WTC11 (cell line): ENCODE results near the gene USH2A. TPM values are rescaled to one million over a fixed set of nuclear protein-coding genes. Genes with fewer than 3 reads are reported as not detected.

ENCODE experiments used
- ATAC-seq: fragments of 200-7000 bp; cut with Tn5 transposase; 2 replicates; pipeline ENCODE4 v1.10.0; 2021; ENCODE audit warnings: mild to moderate bottlenecking, moderate library complexity
- CTCF ChIA-PET: fragments of 300-600 bp; sonication (Branson Sonifier 250); formaldehyde crosslinking; loops from one replicate; lab custom pipeline; 2021; ENCODE audit warnings: antibody characterized with exemption; lab: Charles Lee
- POLR2A ChIA-PET: fragments of 350-600 bp; sonication (Branson Sonifier 250); formaldehyde crosslinking; loops from one replicate; lab custom pipeline; 2021; ENCODE audit warnings: antibody characterized with exemption; lab: Charles Lee
- DNase-seq: peaks from one replicate; pipeline ENCODE4 v3.0.0; 2021; ENCODE audit warnings: low spot score
- H3K27ac Mint-ChIP-seq: 2 replicates; pipeline ENCODE4 v1.8.0; 2021; ENCODE audit warnings: mixed read lengths
- H3K27me3 Mint-ChIP-seq: 2 replicates; pipeline ENCODE4 v1.8.0; 2021; ENCODE audit warnings: low read depth, mild to moderate bottlenecking, moderate library complexity, mixed read lengths
- H3K36me3 Mint-ChIP-seq: 2 replicates; pipeline ENCODE4 v1.8.0; 2021; ENCODE audit warnings: mixed read lengths
- H3K4me1 Mint-ChIP-seq: 2 replicates; pipeline ENCODE4 v1.8.0; 2022; ENCODE audit warnings: mixed read lengths
- H3K4me3 Mint-ChIP-seq: 2 replicates; pipeline ENCODE4 v1.8.0; 2021; ENCODE audit warnings: mild to moderate bottlenecking, moderate library complexity, mixed read lengths
- H3K9me3 Mint-ChIP-seq: 2 replicates; pipeline ENCODE4 v1.8.0; 2021; ENCODE audit warnings: mixed read lengths
- AFF4 ChIP-seq: sonication (generic); formaldehyde crosslinking; IDR thresholded peaks from 2 replicates; pipeline ENCODE4 v1.8.1; 2023; ENCODE audit warnings: mild to moderate bottlenecking, missing genetic modification reagents, borderline replicate concordance
- ATF1 ChIP-seq: sonication (generic); formaldehyde crosslinking; IDR thresholded peaks from 2 replicates; pipeline ENCODE4 v1.8.1; 2023; ENCODE audit warnings: mild to moderate bottlenecking, moderate library complexity, missing genetic modification reagents
- ERG ChIP-seq: fragments of 250-450 bp; sonication (Bioruptor Pico); IDR thresholded peaks from 2 replicates; pipeline ENCODE4 v1.8.0; 2021; ENCODE audit warnings: mild to moderate bottlenecking
- ESRRA ChIP-seq: sonication (generic); formaldehyde crosslinking; IDR thresholded peaks from 2 replicates; pipeline ENCODE4 v1.8.1; 2022; ENCODE audit warnings: mild to moderate bottlenecking, missing genetic modification reagents, borderline replicate concordance
- FOXP4 ChIP-seq: sonication (generic); formaldehyde crosslinking; IDR thresholded peaks from 2 replicates; pipeline ENCODE4 v1.8.0; 2022; ENCODE audit warnings: mild to moderate bottlenecking, missing genetic modification reagents
- GTF2I ChIP-seq: fragments of 250-450 bp; sonication (Bioruptor Pico); conservative IDR thresholded peaks from 2 replicates; pipeline ENCODE4 v1.4.0; 2021; ENCODE audit warnings: mild to moderate bottlenecking
- JAZF1 ChIP-seq: fragments of 250-450 bp; sonication (Bioruptor Pico); IDR thresholded peaks from 2 replicates; pipeline ENCODE4 v1.9.0; 2021; ENCODE audit warnings: moderate library complexity, mild to moderate bottlenecking, inconsistent platforms
- JUN ChIP-seq: sonication (generic); formaldehyde crosslinking; IDR thresholded peaks from 2 replicates; pipeline ENCODE4 v1.8.0; 2023; ENCODE audit warnings: mild to moderate bottlenecking, missing genetic modification reagents
- KAT7 ChIP-seq: sonication (generic); formaldehyde crosslinking; IDR thresholded peaks from 2 replicates; pipeline ENCODE4 v1.8.1; 2023; ENCODE audit warnings: missing genetic modification reagents, mild to moderate bottlenecking, borderline replicate concordance
- MYBL2 ChIP-seq: sonication (generic); formaldehyde crosslinking; IDR thresholded peaks from 2 replicates; pipeline ENCODE4 v1.8.1; 2023; ENCODE audit warnings: mild to moderate bottlenecking, moderate library complexity, missing genetic modification reagents
- NR3C1 ChIP-seq: sonication (generic); formaldehyde crosslinking; conservative IDR thresholded peaks from 2 replicates; pipeline ENCODE4 v1.8.1; 2023; ENCODE audit warnings: low read depth, mild to moderate bottlenecking, missing genetic modification reagents
- PREB ChIP-seq: sonication (generic); formaldehyde crosslinking; IDR thresholded peaks from 2 replicates; pipeline ENCODE4 v1.8.1; 2022; ENCODE audit warnings: mild to moderate bottlenecking, missing genetic modification reagents, moderate library complexity, borderline replicate concordance
- SMAD3 ChIP-seq: sonication (generic); formaldehyde crosslinking; IDR thresholded peaks from 2 replicates; pipeline ENCODE4 v1.8.0; 2022; ENCODE audit warnings: missing genetic modification reagents, mild to moderate bottlenecking, borderline replicate concordance
- TCF7 ChIP-seq: sonication (generic); formaldehyde crosslinking; IDR thresholded peaks from 2 replicates; pipeline ENCODE4 v1.8.0; 2022; ENCODE audit warnings: mild to moderate bottlenecking, low read depth, missing genetic modification reagents, moderate library complexity
- USF1 ChIP-seq: sonication (generic); formaldehyde crosslinking; IDR thresholded peaks from 2 replicates; pipeline ENCODE4 v1.8.0; 2022; ENCODE audit warnings: mild to moderate bottlenecking, missing genetic modification reagents
- ZBTB21 ChIP-seq: sonication (generic); formaldehyde crosslinking; IDR thresholded peaks from 2 replicates; pipeline ENCODE4 v1.8.1; 2023; ENCODE audit warnings: mild to moderate bottlenecking, missing genetic modification reagents, borderline replicate concordance
- ZNF396 ChIP-seq: fragments of 250-450 bp; sonication (Bioruptor Pico); IDR thresholded peaks from 2 replicates; pipeline ENCODE4 v1.8.0; 2021; ENCODE audit warnings: mild to moderate bottlenecking, moderate library complexity, borderline replicate concordance
- ZNF416 ChIP-seq: fragments of 250-450 bp; sonication (Bioruptor Pico); IDR thresholded peaks from 2 replicates; pipeline ENCODE4 v1.9.0; 2021; ENCODE audit warnings: mild to moderate bottlenecking, inconsistent platforms
- ZSCAN18 ChIP-seq: fragments of 250-450 bp; sonication (Bioruptor Pico); IDR thresholded peaks from 2 replicates; pipeline ENCODE4 v2.1.2; 2022; ENCODE audit warnings: mild to moderate bottlenecking, moderate library complexity
- total RNA-seq: library from RNA; stranded (reverse); gene quantifications from 3 replicates; pipeline ENCODE4 v1.2.3, GENCODE V29; 2021
- TF ChIP-seq, protein P1 (sequence below): sonication (generic); formaldehyde crosslinking; conservative IDR thresholded peaks from 2 replicates; pipeline ENCODE4 v1.8.1; 2022; ENCODE audit warnings: mild to moderate bottlenecking, missing genetic modification reagents

USH2A gene
- total RNA-seq, 1 experiment from 2014 or later = 0.37 TPM

DNA sequence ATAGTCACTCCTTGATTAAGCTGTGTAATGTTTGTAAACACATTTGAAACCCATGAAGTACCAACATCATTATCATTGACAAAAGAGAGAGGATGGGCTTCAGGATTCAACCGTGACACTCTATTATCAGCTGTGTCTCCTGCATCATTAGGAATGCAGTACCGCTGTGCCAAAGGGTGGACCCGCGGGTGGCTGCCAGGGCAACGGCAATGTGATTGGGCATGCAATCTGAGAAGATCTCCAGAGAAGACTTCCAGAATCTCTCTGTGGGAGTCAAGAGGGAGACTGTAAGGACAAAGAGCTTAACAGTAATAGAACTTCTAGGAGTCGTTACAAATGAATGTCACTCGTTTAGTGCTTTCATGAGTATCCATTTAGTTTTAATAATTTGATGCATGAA lies 97.9 kb downstream of the USH2A start:
- CTCF ChIA-PET = no interaction called here
- ATAC-seq (no peak), DNase-seq (peak; percentile 11)
- Mint-ChIP-seq H3K9me3 (peaks cover 1% of the 10 kb centered on the region; the same call in 1 of the 2 replicates), H3K27ac (no peak overlapping the region), H3K27me3 (no peaks in the 10 kb centered on the region), H3K36me3 (no peaks in the 10 kb centered on the region), H3K4me3 (no peak overlapping the region), H3K4me1 (0 out of 2 replicates have a peak, but pooled peaks cover 3% of the 10 kb centered on the region)
- POLR2A ChIA-PET = no interaction called here
- no peak for TF ChIP-seq PREB
- TF ChIP-seq ZBTB21 (CRISPR knock-in tag) = no peak
- no peak for TF ChIP-seq GTF2I (CRISPR knock-in tag)
- no peak for TF ChIP-seq ZNF396 (CRISPR knock-in tag)
- TF ChIP-seq JUN (CRISPR knock-in tag) = no peak
- no peak for TF ChIP-seq MYBL2
- TF ChIP-seq KAT7 (CRISPR knock-in tag) = no peak
- TF ChIP-seq TCF7 (CRISPR knock-in tag) = no peak
- TF ChIP-seq USF1 (CRISPR knock-in tag) = no peak
- TF ChIP-seq ATF1 (CRISPR knock-in tag) = no peak
- no peak for TF ChIP-seq NR3C1 (CRISPR knock-in tag)
- no peak for TF ChIP-seq ZNF416 (CRISPR knock-in tag)
- TF ChIP-seq ERG (CRISPR knock-in tag) = no peak

GRCh38 chr1:216323344-216323743 lies 99.9 kb downstream of the USH2A start:
- CTCF ChIA-PET = interaction anchor here (0.8 kb wide), 1 partner anchor 13 kb away, joined by 3 read pairs; no protein-coding TSS in a partner anchor
- no peak for ATAC-seq
- H3K4me1 Mint-ChIP-seq = 0 out of 2 replicates have a peak, but pooled peaks cover 3% of the 10 kb centered on the region
- H3K4me3 Mint-ChIP-seq = no peak overlapping the region
- H3K9me3 Mint-ChIP-seq = peaks cover 10% of the 10 kb centered on the region
- no peaks in the 10 kb centered on the region for H3K27me3 Mint-ChIP-seq
- POLR2A ChIA-PET = no interaction called here
- no peak overlapping the region for H3K27ac Mint-ChIP-seq
- H3K36me3 Mint-ChIP-seq = no peaks in the 10 kb centered on the region
- DNase-seq = no peak
- TF ChIP-seq PREB (no peak), FOXP4 (no peak), SMAD3 (CRISPR knock-in tag) (no peak), AFF4 (CRISPR knock-in tag) (no peak), ESRRA (CRISPR knock-in tag) (no peak), JAZF1 (CRISPR knock-in tag) (no peak), ZSCAN18 (CRISPR knock-in tag) (no peak)
- TF ChIP-seq, protein P1, sequence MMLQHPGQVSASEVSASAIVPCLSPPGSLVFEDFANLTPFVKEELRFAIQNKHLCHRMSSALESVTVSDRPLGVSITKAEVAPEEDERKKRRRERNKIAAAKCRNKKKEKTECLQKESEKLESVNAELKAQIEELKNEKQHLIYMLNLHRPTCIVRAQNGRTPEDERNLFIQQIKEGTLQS (CRISPR knock-in tag) = no peak
